Measurements from ENCODE around the gene MON1A. TPM values are rescaled to one million over a fixed set of nuclear protein-coding genes. Genes with fewer than 3 reads are reported as not detected.

The MON1A gene
- total and polyA plus RNA-seq, 2 of the 8 experiments (the other 6 are each of a cell fraction or from before 2014, with no cell fraction given): 10.3 to 14.1 TPM

DNA sequence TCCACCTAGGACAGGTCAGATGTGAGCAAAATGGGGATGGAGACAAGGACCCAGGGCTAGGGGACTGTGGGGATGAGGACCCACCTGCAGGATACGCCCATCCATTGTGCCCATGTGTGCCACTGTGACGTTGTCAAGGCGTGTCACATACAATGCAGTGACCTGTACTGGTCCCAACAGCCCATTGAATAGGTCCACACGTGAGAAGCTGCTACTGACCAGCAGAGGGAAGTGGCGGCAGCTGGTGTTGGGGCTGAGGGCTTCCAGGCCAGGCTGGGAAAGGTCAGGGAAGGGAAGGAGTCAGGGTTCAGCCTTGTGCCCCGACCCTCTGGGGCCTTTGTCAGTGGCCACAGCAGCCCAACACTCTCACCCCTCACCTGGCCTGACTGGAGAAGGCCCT, 30.6 kb downstream of the MON1A start:
- H3K36me3 ChIP-seq (ENCODE audit: control insufficient read depth in 2 of 4, insufficient read depth in 4 of 4, low read length in 3 of 4): no peaks in the 10 kb centered on the region
- DNase-seq (ENCODE audit: low read depth in 1 of 2, low spot score in 2 of 2) (no peak), FAIRE-seq (no peak)
- no peak overlapping the region for H2AFZ ChIP-seq (ENCODE audit: low read length)
- H2BK15ac ChIP-seq (ENCODE audit: low read length): no peak overlapping the region
- peak overlapping the region; percentile 38 for H4K91ac ChIP-seq (replicated peaks; ENCODE audit: insufficient read length, low read length)
- peaks cover 0 to 2% of the 10 kb centered on the region in 2 experiments for H4K20me1 ChIP-seq (replicated peaks in 1 of 2; ENCODE audit: control insufficient read depth in 1 of 2, insufficient read depth in 2 of 2, low read length in 2 of 2)
- H3K27me3 ChIP-seq (replicated peaks in 1 of 4; ENCODE audit: control insufficient read depth in 3 of 4, extremely low read depth in 1 of 4, insufficient read depth in 3 of 4, low read length in 3 of 4): peaks cover 0 to 3% (median 1%) of the 10 kb centered on the region in 4 experiments; a peak in 3 of 7 replicates
- H4K8ac ChIP-seq (ENCODE audit: extremely low read depth, insufficient read depth, low read length): no peak overlapping the region
- CTCF ChIA-PET (ENCODE audit: partially characterized antibody): interaction anchor here (0.8 to 16.1 kb wide), 18 partner anchors 9 to 179 kb away, joined by 3 to 306 read pairs (median 8); partner anchors contain the start of genes AMIGO3, CAMKV and INKA1
- no peak overlapping the region for H3K9ac ChIP-seq (replicated peaks in 1 of 4; ENCODE audit: extremely low read depth in 1 of 4, low read depth in 3 of 4, low read length in 3 of 4)
- no peak overlapping the region for H3K4me2 ChIP-seq (ENCODE audit: insufficient read depth in 1 of 2, low read depth in 2 of 2, low read length in 2 of 2)
- H2BK5ac ChIP-seq (ENCODE audit: low read depth, low read length): no peak overlapping the region
- POLR2A ChIA-PET (ENCODE audit: partially characterized antibody): interaction anchor here (1.2 to 1.9 kb wide), 3 partner anchors 14 to 96 kb away, joined by 3 to 5 read pairs (median 3); partner anchors contain the start of gene INKA1
- no peaks in the 10 kb centered on the region for H3K9me3 ChIP-seq (ENCODE audit: insufficient read depth in 2 of 2, low read depth in 1 of 2, low read length in 1 of 2)
- TF ChIP-seq, protein P1, sequence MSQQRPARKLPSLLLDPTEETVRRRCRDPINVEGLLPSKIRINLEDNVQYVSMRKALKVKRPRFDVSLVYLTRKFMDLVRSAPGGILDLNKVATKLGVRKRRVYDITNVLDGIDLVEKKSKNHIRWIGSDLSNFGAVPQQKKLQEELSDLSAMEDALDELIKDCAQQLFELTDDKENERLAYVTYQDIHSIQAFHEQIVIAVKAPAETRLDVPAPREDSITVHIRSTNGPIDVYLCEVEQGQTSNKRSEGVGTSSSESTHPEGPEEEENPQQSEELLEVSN (IDR thresholded peaks at IDR 0.05): no peak
- TF ChIP-seq CTCF (IDR thresholded peaks at IDR 0.05; ENCODE audit: control extremely low read depth in 1 of 3, insufficient read depth in 1 of 3, low read depth in 1 of 3, low read length in 3 of 3) (peak in 2 of 3 experiments; percentile 15 to 36; a peak in 2 of 4 replicates), RAD21 (IDR thresholded peaks at IDR 0.05 in 1 of 2, conservative IDR thresholded peaks at IDR 0.05 in 1 of 2; ENCODE audit: low read depth in 2 of 2, low read length in 2 of 2) (peak in 1 of 2 experiments; percentile 14; a peak in 1 of 4 replicates)
- no peak overlapping the region for H2BK12ac ChIP-seq (ENCODE audit: low read depth, low read length)
- peaks cover 0 to 7% (median 6%) of the 10 kb centered on the region in 4 experiments; a peak in 6 of 7 replicates for H3K4me1 ChIP-seq (replicated peaks in 1 of 4; ENCODE audit: control insufficient read depth in 3 of 4, insufficient read depth in 4 of 4, low read length in 3 of 4)
- H3K23me2 ChIP-seq (ENCODE audit: low read depth, low read length): no peaks in the 10 kb centered on the region; the same call in 1 of the 2 replicates
- H3K4ac ChIP-seq (replicated peaks; ENCODE audit: insufficient read length, low read depth, low read length): no peak overlapping the region
- H3K14ac ChIP-seq (ENCODE audit: insufficient read length): no peak overlapping the region
- no peak overlapping the region for H2AK5ac ChIP-seq (ENCODE audit: low read depth, low read length)
- no peak overlapping the region for H2BK20ac ChIP-seq (ENCODE audit: low read length)
- H3K56ac ChIP-seq (replicated peaks; ENCODE audit: insufficient read length, low read depth, low read length): no peak overlapping the region
- H3K79me1 ChIP-seq (ENCODE audit: low read depth, low read length): no peaks in the 10 kb centered on the region
- H3K18ac ChIP-seq (ENCODE audit: extremely low read depth, low read length): no peak overlapping the region
- no peak overlapping the region for H2BK120ac ChIP-seq (replicated peaks; ENCODE audit: low read depth, low read length)
- no peak overlapping the region for H3K23ac ChIP-seq (ENCODE audit: insufficient read length)
- WGBS, 2 experiments (ENCODE audit: extremely low coverage in 1 of 2, insufficient coverage in 1 of 2, insufficient read length in 1 of 2, insufficient replicate concordance in 2 of 2, low coverage in 1 of 2, low lambda C conversion rate in 2 of 2, missing lambda C conversion rate in 1 of 2): 90% methylated on average over 6 of the region's 6 CpGs; no CpG with 5 or more reads in 1 of the 2 experiments
- H3K79me2 ChIP-seq (ENCODE audit: control insufficient read depth in 1 of 2, insufficient read depth in 2 of 2, low read length in 2 of 2): no peaks in the 10 kb centered on the region
- no peak overlapping the region for H3K4me3 ChIP-seq (ENCODE audit: extremely low read depth in 1 of 4, insufficient read depth in 2 of 4, low read depth in 3 of 4, low read length in 4 of 4)
- no peak overlapping the region for H4K5ac ChIP-seq (ENCODE audit: insufficient read length, low read depth, low read length)
- H3K27ac ChIP-seq (ENCODE audit: low read depth, low read length): no peak overlapping the region
